Measurements from ENCODE around the gene SERPINB12. TPM values are rescaled to one million over a fixed set of nuclear protein-coding genes. Genes with fewer than 3 reads are reported as not detected.

SERPINB12 gene
- total RNA-seq, 1 donor from 2014 or later: 0.32 TPM

GRCh38 chr18:63518178-63519012, 23.8 kb upstream of the SERPINB12 start:
- no peak overlapping the region for H3K27ac ChIP-seq
- peak in 1 of 2 donors; percentile 70 for DNase-seq (ENCODE audit: low spot score in 2 of 2)
- intact Hi-C loops (cut with DNase I): loop anchor here (1.0 to 2.0 kb wide), 2 partner anchors 62 to 418 kb away; no protein-coding TSS in a partner anchor
- no peaks in the 10 kb centered on the region for H3K4me1 ChIP-seq
- no peaks in the 10 kb centered on the region for H3K36me3 ChIP-seq
- H3K4me3 ChIP-seq: no peak overlapping the region
- peak; percentile 59 to 82 (median 66) for TF ChIP-seq CTCF (IDR thresholded peaks at IDR 0.05)
- H3K9me3 ChIP-seq: no peaks in the 10 kb centered on the region
- H3K27me3 ChIP-seq: no peaks in the 10 kb centered on the region

DNA sequence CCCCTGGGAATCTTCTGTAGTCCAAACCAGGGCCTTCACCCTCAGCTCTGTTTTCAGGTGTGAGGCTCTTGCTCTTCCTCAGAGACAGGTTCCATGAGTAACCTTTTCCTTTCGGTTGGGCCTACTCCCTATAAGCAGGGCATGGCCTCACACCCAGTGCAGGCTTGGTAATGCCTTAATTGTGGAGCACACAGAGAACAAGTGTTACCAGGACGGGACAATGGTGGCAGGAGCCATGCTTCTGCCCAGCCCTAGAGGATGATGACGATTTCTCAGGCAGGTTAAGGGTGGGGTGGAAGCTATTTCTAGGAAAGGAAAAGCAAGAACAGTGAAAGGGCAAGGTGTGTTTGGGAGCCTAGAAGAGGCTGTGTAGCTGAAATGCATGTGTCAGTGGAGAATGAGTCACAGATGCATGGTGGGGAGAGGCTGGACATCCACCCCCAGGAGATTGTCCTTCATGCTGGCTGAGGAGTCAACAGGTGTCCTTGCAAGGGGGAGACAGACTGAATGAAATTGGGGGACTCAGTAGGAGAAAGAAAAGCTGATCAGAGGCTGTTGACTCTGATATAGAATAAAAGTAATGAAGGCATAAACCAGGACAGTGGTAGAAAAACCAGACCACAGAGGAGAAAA, 22.0 kb upstream of the SERPINB12 start:
- Histone ChIP-seq H3K9me3 (no peaks in the 10 kb centered on the region), H3K36me3 (no peaks in the 10 kb centered on the region), H3K4me1 (no peaks in the 10 kb centered on the region), H3K4me3 (no peak overlapping the region), H3K27ac (no peak overlapping the region), H3K27me3 (no peaks in the 10 kb centered on the region)
- DNase-seq (ENCODE audit: low spot score in 2 of 2): no peak
- no peak for TF ChIP-seq CTCF (IDR thresholded peaks at IDR 0.05)
- intact Hi-C loops (cut with DNase I): loop anchor here (5.0 kb wide), 1 partner anchor 477 kb away; no protein-coding TSS in a partner anchor

DNA sequence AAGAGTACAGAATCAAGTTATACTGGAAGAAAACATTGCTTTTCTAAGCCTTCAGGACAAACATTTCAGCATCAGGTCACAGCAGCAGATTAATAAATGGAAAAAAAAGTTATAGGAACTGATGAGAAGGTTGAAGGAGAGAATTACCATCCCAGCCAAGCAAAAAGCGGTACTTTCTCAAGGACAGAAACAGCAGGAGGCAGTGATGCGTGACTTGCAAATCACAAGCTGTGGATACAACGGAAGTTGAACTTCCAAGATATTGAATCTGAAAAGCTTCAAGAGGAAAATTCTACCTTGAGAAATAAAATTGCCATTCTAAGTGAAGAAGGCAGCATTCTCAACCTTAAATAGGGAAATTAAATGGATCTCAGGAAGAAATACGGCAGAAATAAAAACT, 18.5 kb upstream of the SERPINB12 start:
- Histone ChIP-seq H3K4me3 (no peak overlapping the region), H3K27ac (no peak overlapping the region), H3K9me3 (no peaks in the 10 kb centered on the region), H3K36me3 (no peaks in the 10 kb centered on the region), H3K4me1 (no peaks in the 10 kb centered on the region), H3K27me3 (no peaks in the 10 kb centered on the region)
- DNase-seq (ENCODE audit: low spot score in 2 of 2): no peak
- intact Hi-C loops (cut with DNase I): loop anchor here (2.0 to 5.0 kb wide), 2 partner anchors 325 to 474 kb away; no protein-coding TSS in a partner anchor
- no peak for TF ChIP-seq CTCF (IDR thresholded peaks at IDR 0.05)

GRCh38 chr18:63527251-63527650, 14.9 kb upstream of the SERPINB12 start:
- H3K4me3 ChIP-seq: no peak overlapping the region
- TF ChIP-seq CTCF (IDR thresholded peaks at IDR 0.05): no peak
- H3K27ac ChIP-seq: no peak overlapping the region
- DNase-seq (ENCODE audit: low spot score in 2 of 2): no peak
- no peaks in the 10 kb centered on the region for H3K4me1 ChIP-seq
- H3K9me3 ChIP-seq: no peaks in the 10 kb centered on the region
- H3K36me3 ChIP-seq: no peaks in the 10 kb centered on the region
- no peaks in the 10 kb centered on the region for H3K27me3 ChIP-seq
- intact Hi-C loops (cut with DNase I): no loop called here

DNA sequence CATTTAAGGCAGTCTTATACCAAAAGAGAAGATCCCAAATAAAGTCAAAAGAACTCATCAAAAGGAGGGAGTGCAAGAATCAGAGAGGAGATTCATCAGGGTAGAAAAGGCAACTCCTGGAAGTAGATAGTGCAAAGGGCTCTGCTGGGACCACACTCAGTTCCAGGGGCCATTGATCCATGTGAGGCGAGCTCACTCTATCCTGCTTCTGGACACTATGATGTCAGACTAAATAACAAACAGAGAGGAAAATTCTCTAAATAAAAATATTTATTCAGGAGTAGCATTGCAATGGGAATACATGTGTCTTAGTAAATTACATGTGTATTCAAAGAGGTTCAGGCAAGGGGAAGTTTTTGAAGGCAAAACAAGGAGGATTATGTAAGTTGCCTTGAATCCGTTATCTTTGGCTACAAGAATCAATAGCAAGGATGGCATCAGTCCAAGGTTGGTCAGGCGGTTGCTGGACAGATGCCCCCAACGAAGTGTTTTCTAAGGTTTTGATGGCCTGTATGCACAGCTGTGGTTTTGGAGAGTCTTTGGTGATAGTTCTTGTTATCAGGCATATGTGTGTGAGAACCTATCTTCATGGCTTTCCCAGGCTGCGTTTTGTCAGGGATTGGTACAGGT, 13.2 kb upstream of the SERPINB12 start:
- intact Hi-C loops (cut with DNase I): no loop called here
- DNase-seq (ENCODE audit: low spot score in 2 of 2): no peak

More for the DNA sequence above, 13.2 kb upstream of the SERPINB12 start:
- Histone ChIP-seq H3K36me3 (no peaks in the 10 kb centered on the region), H3K4me1 (no peaks in the 10 kb centered on the region), H3K4me3 (no peak overlapping the region), H3K27me3 (no peaks in the 10 kb centered on the region), H3K27ac (no peak overlapping the region), H3K9me3 (no peaks in the 10 kb centered on the region)
- no peak for TF ChIP-seq CTCF (IDR thresholded peaks at IDR 0.05)

Measured in ascending aorta (tissue), 2 donors.